Midbrain (tissue), 1 donor: Measurements from ENCODE around the gene HIBADH.

Experiments used
- DNase-seq: peaks from one replicate; lab custom pipeline; 2025; lab: John Stamatoyannopoulos, UW

Gene HIBADH

GRCh38 chr7:27662490-27663205 is at the start of gene HIBADH:
HIBADH (minus strand) TSS chr7:27662883; CDS start chr7:27662788, 95 bp downstream.
- DNase-seq: peak; percentile 99

GRCh38 chr7:27712217-27712616 is 49.5 kb upstream of the HIBADH start:
- DNase-seq: no peak

- no peak for DNase-seq
These were observed 46.7 kb upstream of the HIBADH start for GRCh38 chr7:27709137-27710075.

GRCh38 chr7:27708485-27708884 is 45.8 kb upstream of the HIBADH start:
- no peak for DNase-seq

GRCh38 chr7:27705200-27705594 is 42.5 kb upstream of the HIBADH start:
- DNase-seq: no peak

GRCh38 chr7:27704422-27705199 is 41.9 kb upstream of the HIBADH start:
- DNase-seq: no peak

- DNase-seq: no peak
These were observed 40.5 kb upstream of the HIBADH start for GRCh38 chr7:27703181-27703580.

- no peak for DNase-seq
These were observed 37.8 kb upstream of the HIBADH start for GRCh38 chr7:27700501-27700900.

- no peak for DNase-seq
These were observed 37.1 kb upstream of the HIBADH start for GRCh38 chr7:27699751-27700150.

GRCh38 chr7:27697861-27698430 is 35.3 kb upstream of the HIBADH start:
- no peak for DNase-seq

- no peak for DNase-seq
These were observed 32.4 kb upstream of the HIBADH start for GRCh38 chr7:27695096-27695495.

- no peak for DNase-seq
These were observed 31.1 kb upstream of the HIBADH start for GRCh38 chr7:27693794-27694193.

GRCh38 chr7:27690649-27691048 is 28.0 kb upstream of the HIBADH start:
- no peak for DNase-seq

- DNase-seq: peak; percentile 4
These were observed 27.0 kb upstream of the HIBADH start for GRCh38 chr7:27689591-27690164.

- DNase-seq: no peak
These were observed 26.5 kb upstream of the HIBADH start for GRCh38 chr7:27689150-27689549.

- DNase-seq: no peak
These were observed 26.0 kb upstream of the HIBADH start for GRCh38 chr7:27688646-27689045.

GRCh38 chr7:27688056-27688455 is 25.4 kb upstream of the HIBADH start:
- DNase-seq: no peak

GRCh38 chr7:27686315-27686714 is 23.6 kb upstream of the HIBADH start:
- no peak for DNase-seq

GRCh38 chr7:27685893-27686292 is 23.2 kb upstream of the HIBADH start:
- no peak for DNase-seq

- DNase-seq: no peak
These were observed 22.5 kb upstream of the HIBADH start for GRCh38 chr7:27685209-27685608.

- no peak for DNase-seq
These were observed 21.8 kb upstream of the HIBADH start for GRCh38 chr7:27684491-27684890.

GRCh38 chr7:27680610-27681009 is 17.9 kb upstream of the HIBADH start:
- DNase-seq: no peak
